ENCODE data around the gene SYNE4.
"Not testable (repeated sequence)": the region's sequence is repeated elsewhere in the genome, so short reads cannot be mapped to it uniquely, and the experiment has no call there.

The SYNE4 gene

DNA sequence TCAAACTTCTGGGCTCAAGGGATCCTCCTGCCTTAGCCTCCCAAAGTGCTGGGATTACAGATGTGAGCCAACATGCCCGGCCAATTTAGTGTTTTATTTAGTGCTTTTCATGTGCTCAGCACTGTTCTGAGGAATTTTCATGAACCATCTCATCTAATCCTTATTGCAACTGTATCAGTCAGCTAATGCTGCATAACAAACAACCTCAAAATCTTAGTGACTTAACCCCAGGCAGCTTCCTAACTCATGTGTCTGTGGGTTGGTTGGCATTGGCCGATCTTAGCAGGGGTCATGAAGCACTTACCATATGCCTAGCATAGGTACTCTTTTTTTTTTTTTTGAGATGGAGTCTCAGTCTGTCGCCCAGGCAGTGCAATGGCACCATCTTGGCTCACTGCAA, 19.8 kb downstream of the SYNE4 start:
- no peak for DNase-seq

DNA sequence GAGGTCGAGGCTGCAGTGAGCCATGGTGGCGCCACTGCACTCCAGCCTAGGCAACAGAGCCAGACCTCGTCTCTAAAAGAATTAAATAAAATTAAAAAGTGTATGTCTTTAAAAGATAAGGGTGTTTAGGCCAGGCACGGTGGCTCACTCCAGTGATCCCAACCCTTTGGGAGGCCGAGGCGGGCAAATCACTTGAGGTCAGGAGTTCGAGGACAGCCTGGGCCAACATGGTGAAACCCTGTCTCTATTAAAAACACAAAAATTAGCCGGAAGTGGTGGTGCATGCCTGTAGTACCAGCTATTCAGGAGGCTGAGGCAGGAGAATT, 21.1 kb downstream of the SYNE4 start:
- DNase-seq, result no peak

DNA sequence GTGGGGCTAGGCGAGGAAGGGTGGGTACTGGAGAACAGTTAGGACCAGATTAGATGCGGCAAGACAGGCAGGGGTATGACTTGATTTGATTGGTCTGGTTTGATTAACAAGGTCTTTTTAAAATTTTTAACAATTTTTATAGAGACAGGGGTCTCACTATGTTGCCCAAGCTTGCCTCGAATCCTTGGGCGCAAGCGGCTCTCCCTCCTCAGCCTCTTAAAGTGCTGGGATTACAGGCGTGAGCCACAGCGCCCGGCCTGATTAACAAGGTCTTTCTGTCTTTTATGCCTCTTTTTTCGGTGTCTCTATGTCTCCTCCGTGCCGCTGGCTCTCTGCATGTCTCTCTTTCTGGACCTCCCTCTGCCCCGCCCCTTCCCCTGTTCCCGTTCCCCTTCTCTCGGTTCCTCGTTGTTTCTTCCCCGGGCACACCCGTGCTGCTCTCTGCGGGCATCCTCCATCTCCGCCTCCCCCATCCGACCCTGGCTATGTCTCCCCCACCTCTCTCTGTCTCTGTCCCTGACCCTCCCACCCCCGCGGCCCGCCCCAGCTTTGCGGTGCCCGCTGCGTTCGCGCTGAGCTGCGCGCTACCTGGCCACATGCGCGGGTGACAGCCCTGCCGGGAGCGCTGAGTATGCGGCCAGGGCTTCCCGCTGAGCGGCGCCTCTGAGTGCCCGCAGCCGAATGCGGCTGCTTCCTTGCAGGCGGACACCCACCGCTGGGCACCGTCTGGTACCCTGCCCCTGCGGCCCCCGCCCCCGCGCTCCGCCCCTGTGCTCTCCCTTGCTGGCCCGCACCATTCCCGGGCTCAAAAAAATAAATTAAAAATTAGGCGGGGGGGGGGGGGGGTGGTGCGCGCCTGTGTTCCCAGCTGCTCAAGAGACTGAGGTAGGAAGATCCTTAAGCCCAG, 21.7 kb downstream of the SYNE4 start:
- peak in 1 of 2 experiments; percentile 12 for DNase-seq

DNA sequence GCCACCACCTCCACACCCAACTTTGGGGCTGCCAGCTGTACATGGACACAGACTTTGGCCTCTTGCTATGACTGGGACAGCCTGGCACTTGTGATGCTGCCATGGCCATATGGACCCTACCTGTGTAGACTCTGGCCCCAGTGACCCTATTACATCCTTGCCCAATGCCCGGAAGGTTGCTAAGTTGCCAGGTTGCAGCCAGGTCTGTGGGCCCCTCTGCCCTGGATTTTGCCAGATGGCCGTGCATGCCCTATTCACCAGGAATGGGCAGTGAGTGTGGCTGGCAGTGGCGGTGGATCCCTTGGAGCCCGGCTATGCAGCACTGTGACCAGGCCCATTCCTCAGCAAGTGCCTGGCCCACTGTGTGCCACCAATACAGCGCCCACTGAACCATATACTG, 22.5 kb downstream of the SYNE4 start:
- no peak for DNase-seq

DNA sequence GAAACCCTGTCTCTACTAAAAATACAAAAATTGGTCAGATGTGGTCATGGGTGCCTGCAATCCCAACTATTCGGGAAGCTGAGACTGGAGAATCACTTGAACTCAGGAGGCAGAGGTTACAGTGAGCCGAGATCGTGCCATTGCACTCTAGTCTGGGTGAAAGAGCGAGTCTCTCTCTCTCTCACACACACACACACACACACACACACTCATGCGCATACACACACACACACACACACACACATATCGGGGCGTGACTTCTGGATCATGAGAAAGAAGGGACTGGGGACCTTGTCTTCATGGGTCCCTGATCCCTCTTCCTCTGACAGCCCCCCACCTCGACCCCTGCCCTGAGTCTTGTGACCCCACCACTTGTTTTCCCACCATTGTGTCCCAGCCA, 25.4 kb downstream of the SYNE4 start:
- no peak for DNase-seq

DNA sequence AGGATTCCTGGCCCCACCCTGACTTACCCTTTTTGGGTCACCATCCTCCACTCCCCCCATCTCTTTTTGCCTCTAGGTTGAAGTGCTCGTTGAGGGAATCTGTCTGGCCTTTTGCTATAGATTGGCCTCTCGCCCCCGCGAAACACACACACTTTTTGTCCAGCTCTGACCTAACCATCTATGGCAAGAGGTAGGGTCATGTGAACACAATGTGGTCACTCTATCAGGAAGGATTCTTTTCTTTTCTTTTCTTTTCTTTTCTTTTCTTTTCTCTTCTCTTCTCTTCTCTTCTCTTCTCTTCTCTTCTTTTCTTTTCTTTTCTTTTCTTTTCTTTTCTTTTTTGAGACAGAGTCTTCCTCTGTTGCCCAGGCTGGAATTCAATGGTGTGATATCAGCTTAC, 27.6 kb downstream of the SYNE4 start:
- DNase-seq, result not testable (repeated sequence)

DNA sequence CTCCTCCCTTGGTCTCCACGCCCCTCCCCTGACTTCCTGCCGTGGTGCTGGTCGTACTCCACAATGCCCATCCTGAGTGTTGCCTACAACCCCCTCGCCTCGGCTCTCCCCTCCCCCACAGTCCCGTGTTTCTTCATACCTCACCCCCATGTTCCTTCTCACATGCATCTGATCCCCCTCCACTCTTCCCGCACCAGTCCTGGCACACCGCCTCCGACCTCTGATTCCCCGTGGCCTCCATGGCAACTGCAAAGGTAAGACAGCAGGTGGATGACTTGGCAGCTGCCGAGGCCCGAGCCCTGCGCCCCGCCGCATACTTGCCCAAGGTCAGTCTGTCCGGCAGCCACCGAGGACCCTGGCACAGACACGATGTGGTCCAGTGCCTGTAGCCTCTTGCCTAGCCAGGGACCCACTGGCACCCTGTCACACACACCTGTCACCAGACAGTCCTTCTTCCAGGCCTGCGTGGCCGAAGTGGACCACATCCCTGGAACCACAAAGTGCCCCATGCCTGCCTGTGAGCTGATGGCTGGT, 29.7 kb downstream of the SYNE4 start:
- DNase-seq, result no peak

DNA sequence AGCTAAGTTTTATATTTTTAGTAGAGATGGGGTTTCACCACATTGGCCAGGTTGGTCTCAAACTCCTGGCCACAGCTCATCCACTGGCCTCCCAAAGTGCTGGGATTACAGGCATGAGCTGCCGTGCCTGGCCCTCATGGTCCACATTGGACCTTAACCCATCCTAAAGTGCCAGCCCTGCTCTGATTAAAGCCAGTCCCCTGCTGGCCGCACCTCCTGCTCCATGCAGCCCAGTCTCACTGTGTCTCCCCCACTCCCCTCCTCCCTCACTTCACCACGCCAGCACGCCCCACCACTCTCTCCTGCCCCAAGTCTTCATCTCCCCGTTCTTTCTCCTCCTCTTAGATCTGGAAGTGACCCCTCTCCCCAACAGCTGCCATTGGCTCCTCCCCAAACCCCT, 30.3 kb downstream of the SYNE4 start:
- DNase-seq, result no peak

DNA sequence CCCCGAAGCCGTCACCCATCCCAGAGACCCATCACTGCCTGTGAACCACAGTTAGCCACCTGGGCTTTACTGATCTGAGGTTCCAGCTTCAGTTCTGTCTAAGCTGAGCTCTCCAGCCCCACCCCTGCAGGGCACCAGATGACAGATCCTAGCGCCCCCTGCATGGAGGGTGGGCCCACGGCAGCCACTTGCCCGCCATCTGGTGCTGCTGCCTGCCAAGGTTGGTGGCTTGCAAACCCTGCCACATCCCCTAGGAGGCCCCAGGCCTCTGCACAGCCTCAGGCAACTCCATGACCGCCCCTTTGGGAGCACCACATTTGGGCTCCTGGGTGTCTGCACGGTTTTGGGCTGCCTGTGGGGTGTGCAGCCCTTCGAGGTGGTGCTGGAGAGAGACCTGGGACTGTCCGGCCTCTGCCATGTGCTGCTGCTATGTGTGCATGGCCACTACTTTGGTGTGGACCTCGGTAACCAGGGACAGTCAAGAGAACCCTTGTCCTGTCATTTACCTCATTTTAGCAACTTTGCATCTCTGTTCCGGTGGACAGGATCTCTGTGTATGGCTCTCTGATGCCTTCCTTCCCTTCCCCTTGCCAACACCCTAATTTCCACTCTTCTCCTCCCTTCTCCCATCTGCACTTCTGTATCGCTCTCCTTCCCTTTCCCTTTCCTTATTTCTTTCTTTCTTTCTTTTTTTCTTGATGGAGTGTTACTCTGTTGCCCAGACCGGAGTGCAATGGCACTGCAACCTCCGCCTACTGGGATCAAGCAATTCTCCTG, 31.0 kb downstream of the SYNE4 start:
- DNase-seq, result no peak

DNA sequence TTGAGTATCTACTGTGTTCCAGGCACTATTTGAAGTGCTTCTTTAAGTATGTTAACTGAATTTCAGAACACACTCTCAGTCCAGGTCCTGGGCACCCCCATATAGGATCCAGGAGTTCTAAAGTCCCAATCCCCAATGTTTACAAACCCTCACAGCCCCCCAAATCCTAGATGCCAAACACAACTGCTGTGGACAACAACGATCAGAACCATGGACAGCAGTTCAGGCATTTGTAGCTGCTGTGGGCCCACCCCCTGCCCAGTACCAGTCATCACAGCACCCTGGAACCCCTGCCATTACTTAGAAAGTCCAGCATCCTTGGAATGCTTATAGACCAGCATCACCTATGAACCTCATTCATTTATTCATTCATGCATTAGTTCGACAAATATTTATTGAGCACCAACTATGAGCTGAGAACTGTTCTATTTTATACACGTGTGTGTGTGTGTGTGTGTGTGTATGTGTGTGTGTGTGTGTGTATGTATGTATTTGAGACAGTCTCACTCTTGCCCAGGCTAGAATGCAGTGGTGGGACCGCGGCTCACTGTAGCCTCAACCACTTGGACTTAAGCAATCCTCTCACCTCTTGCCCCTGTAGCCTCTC, 32.9 kb downstream of the SYNE4 start:
- no peak for DNase-seq

DNA sequence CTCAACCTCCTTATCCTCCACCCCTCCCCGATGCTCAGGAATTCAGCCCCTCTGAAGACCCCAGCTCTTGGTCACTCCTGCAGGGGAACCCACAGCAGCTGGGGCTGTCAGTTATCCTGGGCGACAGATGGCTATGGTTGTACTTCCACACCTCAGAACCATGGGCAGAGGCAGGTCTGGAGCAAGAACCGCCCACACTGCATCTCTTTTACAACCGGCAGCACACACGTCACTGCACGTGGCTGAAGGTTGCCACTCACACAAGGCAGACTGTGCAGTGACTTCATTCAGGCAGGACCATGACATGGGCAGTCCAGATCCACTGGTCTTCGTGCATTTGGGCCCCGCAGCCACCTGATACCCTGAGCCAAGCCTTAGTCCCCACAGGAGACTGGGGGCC, 35.1 kb downstream of the SYNE4 start:
- no peak for DNase-seq

DNA sequence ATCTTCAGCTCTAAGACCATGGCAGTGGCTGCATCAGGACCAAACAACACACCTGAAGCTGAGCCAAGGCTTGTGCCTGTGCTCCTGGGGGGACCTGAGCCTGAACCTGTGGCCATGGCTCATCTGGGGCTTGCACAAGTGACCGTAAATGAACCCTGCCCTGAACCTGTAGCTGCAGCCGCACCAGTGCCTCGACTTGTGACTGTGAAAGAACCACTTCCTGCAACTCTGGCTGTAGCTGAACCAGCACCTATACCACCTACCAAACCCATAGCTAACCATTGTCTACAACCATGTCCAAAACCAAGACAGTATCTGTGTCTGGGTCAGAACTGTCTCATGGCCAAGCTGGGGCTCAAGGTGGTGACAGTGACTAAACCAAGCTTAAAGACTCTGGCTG, 41.8 kb downstream of the SYNE4 start:
- DNase-seq, result no peak

DNA sequence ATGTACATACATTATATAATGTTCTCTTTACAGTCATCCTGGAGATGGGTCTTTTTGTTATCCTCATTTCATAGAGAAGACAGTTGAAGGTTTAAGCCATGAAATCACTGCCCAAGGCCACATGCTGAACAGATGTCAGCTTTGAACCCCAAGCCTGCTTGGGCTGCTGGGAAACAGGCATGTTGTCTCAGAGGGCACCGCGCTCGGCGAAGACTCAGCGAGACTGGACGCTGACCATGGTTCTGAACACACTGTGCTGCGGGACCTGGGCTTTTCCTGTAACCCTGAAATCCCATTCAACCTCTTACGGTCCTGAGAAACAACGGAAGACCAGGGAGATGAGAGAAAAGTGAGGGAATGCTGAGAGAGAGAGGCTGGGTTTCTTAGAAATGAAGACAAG, 45.1 kb downstream of the SYNE4 start:
- peak in 1 of 2 experiments; percentile 29 for DNase-seq

DNA sequence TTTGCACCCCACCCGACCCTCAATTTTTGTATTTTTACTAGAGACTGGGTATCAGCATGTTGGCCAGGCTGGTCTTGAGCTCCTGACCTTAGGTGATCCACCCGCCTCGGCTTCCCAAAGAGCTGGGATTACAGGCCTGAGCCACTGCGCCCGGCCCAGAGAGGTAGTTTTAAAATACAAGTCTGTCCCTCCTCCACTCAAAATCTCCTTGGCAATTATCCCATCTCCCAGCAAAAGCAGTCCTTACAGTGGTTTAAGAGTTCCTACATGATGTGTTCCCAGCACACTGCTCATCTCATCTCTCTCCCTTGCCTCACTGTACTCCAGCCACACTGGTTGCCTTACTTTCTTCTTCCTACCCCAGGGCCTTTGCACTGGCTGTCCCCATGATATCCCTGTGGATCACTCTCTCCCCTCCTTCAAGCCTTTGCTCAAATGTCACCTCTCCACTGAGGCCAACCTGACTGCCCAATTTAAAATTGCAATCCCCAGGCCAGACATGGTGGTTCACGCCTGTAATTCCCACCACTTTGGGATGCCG, 48.1 kb downstream of the SYNE4 start:
- DNase-seq, result no peak

DNA sequence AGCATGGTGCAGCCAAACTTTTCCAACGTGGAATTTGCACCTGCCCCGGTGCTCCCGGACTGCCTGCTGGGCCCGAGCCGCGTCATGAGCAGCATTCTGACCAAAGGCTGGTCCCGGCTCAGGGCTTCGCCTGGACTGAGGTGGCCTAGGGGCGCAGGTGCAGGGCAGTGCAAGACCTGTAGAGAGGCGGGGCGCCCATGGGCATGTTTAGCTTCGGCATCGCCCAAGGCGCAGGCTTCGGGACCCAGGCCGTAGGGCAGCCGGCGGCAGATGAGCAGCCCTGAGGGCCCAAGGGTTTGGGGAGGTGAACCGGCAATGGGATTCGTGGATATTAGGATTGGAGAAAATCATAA, 48.7 kb downstream of the SYNE4 start:
- DNase-seq, result no peak

DNA sequence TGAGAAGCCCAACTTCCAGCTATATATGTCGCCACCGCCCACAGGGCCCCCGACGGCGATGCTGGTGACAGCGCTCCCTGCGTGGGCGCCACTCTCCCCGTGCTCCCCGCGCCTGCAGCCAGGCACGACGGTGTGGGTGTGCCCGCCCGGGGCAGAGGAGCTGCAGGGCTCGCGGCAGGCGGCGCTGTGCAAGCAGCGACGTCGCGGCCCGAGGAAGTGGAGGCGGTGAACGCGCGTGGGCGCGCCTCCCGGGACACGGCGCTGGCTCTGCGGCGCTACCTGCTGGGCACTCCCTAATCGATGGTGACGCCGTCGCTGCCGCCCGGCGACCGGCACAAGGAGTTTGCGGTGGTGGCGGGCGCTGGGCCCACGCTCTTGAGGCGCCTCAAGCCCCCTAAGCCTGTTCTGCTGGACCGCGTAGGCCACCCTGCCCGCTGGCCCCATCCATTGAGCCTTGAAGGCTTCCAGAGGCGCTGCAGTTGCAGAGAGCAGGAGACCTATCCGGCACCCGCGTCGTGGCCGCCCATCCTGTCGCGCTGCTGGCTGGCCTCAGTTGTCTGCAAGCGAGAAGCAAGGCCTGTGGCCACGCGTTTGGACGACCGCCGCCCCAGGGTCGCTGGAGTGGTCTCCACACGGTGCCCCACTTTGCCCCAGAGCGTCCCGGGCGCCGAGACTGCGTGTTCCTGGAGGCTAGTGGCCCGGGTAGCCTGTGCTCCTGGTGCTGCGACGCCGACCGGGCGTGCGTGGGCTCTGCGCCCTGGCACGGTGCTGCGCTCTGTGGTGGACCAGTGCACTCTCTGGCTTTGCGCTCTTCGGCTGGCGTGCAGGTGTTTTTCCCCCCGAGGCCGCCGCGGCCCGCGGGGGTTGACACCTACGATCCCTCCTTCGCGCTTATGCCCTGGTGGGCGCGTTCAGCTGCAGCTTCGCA, 49.3 kb downstream of the SYNE4 start:
- DNase-seq, result peak; percentile 86 to 91

DNA sequence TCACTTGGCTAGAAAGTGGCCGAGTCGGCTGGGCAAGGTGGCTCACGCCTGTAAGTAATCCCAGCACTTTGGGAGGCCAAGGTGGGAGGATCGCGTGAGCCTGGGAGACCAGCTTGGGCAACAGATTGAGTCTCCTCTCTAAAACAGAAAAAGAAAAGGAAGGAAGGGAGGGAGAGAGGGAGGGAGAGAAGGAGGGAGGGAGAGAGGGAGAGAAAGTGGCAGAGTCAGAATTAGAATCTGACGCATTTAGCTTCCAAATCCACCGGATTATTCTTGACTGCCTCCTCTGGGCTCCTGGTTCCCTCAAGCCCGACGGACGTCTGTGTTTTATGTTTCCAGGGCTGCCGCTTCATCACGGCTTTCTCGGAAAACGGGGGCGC, 50.0 kb downstream of the SYNE4 start:
- no peak for DNase-seq

DNA sequence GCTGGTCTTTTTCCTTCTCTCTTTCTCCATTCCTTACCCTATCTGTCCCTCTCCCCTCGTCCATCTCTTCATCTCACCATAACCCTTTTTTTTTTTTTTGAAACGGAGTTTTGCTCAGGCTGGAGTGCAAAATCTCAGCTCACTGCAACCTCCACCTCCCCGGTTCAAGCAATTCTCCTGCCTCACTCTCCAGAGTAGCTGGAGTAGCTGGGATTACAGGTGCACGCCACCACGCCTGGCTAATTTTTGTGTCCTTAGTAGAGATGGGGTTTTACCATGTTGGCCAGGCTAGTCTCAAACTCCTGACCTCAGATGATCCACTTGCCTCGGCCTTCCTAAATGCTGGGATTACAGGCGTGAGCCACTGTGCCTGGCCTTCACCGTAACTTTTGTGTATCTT, 51.2 kb downstream of the SYNE4 start:
- not testable (repeated sequence) for DNase-seq

DNA sequence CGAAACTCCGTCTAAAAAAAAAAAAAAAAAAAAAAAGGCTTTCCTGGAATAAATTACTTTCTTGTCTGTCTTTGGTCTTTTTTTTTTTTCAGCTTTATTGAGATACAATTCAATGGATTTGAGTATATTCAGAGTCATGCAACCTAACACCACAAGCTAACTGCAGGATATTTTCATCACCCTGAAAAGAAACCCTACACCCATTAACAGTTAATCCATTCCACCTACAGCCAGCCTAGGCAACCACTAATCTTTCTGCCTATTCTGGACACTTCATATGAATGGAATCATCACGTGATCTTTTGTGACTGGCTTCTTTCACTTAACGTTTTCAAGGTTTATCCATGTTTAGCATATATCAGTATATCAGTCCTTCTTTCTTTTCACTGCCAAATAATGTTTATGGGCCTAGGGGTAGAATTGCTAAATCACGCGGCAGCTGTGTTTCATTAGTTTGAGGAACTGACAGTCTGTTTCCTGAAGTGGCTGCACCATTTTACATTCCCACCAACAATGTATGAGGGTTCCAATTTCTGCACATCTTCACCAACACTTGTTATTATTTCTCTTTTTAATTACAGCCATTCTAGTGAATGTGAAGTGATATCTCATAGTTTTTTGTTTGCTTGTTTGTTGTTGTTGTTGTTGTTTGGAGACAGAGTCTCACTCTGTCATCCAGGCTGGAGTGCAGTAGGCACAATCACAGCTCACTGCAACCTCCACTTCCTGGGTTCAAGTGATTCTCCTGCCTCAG, 52.6 kb downstream of the SYNE4 start:
- no peak for DNase-seq
